T-helper 2 cell treated with Interferon-gamma antibody and Interleukin-4, amounts not matched to agents 5 μg/mL and 100 μg/mL, for 36 hours (primary cell): ENCODE results near the gene SLC37A1.
"Not testable (repeated sequence)": the region's sequence is repeated elsewhere in the genome, so short reads cannot be mapped to it uniquely, and the experiment has no call there.

Experiments used
- DNase-seq: peaks from one replicate; pipeline ENCODE4 v3.0.0; 2021; ENCODE audit warnings: low spot score
- H3K27ac Mint-ChIP-seq: one replicate; pipeline ENCODE4 v1.8.0; 2021; ENCODE audit warnings: mild to moderate bottlenecking, mixed read lengths
- H3K27me3 Mint-ChIP-seq: one replicate; pipeline ENCODE4 v1.8.0; 2021; ENCODE audit warnings: low read depth, mixed read lengths
- H3K36me3 Mint-ChIP-seq: one replicate; pipeline ENCODE4 v1.8.0; 2021; ENCODE audit warnings: low read depth, mixed read lengths
- H3K4me1 Mint-ChIP-seq: one replicate; pipeline ENCODE4 v1.8.0; 2021; ENCODE audit warnings: low read depth, mixed read lengths
- H3K4me3 Mint-ChIP-seq: one replicate; pipeline ENCODE4 v1.8.0; 2022; ENCODE audit warnings: mild to moderate bottlenecking, moderate library complexity, mixed read lengths
- H3K9me3 Mint-ChIP-seq: one replicate; pipeline ENCODE4 v1.8.0; 2021; ENCODE audit warnings: mixed read lengths

Gene SLC37A1

GRCh38 chr21:42513151-42513984 is at the start of gene SLC37A1:
Gene SLC37A1, plus strand, starts transcription at chr21:42513852. Its CDS starts 4,603 bp downstream, at chr21:42518455.
- Mint-ChIP-seq H3K9me3 (no peaks in the 10 kb centered on the region), H3K27ac (peak within 1 kb of the TSS; percentile 81), H3K36me3 (peaks cover 7% of the 10 kb centered on the region), H3K4me1 (peaks cover 11% of the 10 kb centered on the region), H3K4me3 (peak within 1 kb of the TSS; percentile 84), H3K27me3 (peaks cover 22% of the 10 kb centered on the region)
- peak; percentile 40 for DNase-seq

- H3K9me3 Mint-ChIP-seq, result no peaks in the 10 kb centered on the region
- DNase-seq, result peak; percentile 67
- H3K27ac Mint-ChIP-seq, result peak overlapping the region; percentile 90
- peak overlapping the region; percentile 58 for H3K4me3 Mint-ChIP-seq
- H3K36me3 Mint-ChIP-seq, result no peaks in the 10 kb centered on the region
- peaks cover 2% of the 10 kb centered on the region for H3K27me3 Mint-ChIP-seq
- H3K4me1 Mint-ChIP-seq, result peaks cover 55% of the 10 kb centered on the region
These were observed 49.7 kb upstream of the SLC37A1 start for GRCh38 chr21:42463861-42464515.

GRCh38 chr21:42465008-42465802 is 48.4 kb upstream of the SLC37A1 start:
- peak overlapping the region; percentile 46 for H3K4me3 Mint-ChIP-seq
- no peaks in the 10 kb centered on the region for H3K9me3 Mint-ChIP-seq
- no peaks in the 10 kb centered on the region for H3K36me3 Mint-ChIP-seq
- peaks cover 55% of the 10 kb centered on the region for H3K4me1 Mint-ChIP-seq
- DNase-seq, result no peak
- peak overlapping the region; percentile 37 for H3K27ac Mint-ChIP-seq
- H3K27me3 Mint-ChIP-seq, result peaks cover 4% of the 10 kb centered on the region

GRCh38 chr21:42465803-42466127 is 47.9 kb upstream of the SLC37A1 start:
- no peak overlapping the region for H3K27ac Mint-ChIP-seq
- no peak overlapping the region for H3K4me3 Mint-ChIP-seq
- H3K4me1 Mint-ChIP-seq, result peaks cover 53% of the 10 kb centered on the region
- H3K9me3 Mint-ChIP-seq, result no peaks in the 10 kb centered on the region
- H3K27me3 Mint-ChIP-seq, result peaks cover 5% of the 10 kb centered on the region
- DNase-seq, result no peak
- no peaks in the 10 kb centered on the region for H3K36me3 Mint-ChIP-seq

GRCh38 chr21:42466700-42467099 is 47.0 kb upstream of the SLC37A1 start:
- no peaks in the 10 kb centered on the region for H3K36me3 Mint-ChIP-seq
- no peaks in the 10 kb centered on the region for H3K9me3 Mint-ChIP-seq
- H3K4me3 Mint-ChIP-seq, result no peak overlapping the region
- DNase-seq, result no peak
- no peak overlapping the region for H3K27ac Mint-ChIP-seq
- H3K27me3 Mint-ChIP-seq, result peaks cover 5% of the 10 kb centered on the region
- H3K4me1 Mint-ChIP-seq, result peaks cover 44% of the 10 kb centered on the region

GRCh38 chr21:42467140-42467983 is 46.3 kb upstream of the SLC37A1 start:
- Mint-ChIP-seq H3K4me1 (peaks cover 40% of the 10 kb centered on the region), H3K4me3 (no peak overlapping the region), H3K36me3 (no peaks in the 10 kb centered on the region), H3K27me3 (peaks cover 5% of the 10 kb centered on the region), H3K9me3 (no peaks in the 10 kb centered on the region), H3K27ac (no peak overlapping the region)
- no peak for DNase-seq

- Mint-ChIP-seq H3K9me3 (no peaks in the 10 kb centered on the region), H3K4me3 (no peak overlapping the region), H3K27ac (no peak overlapping the region), H3K4me1 (peaks cover 31% of the 10 kb centered on the region), H3K36me3 (no peaks in the 10 kb centered on the region), H3K27me3 (peaks cover 5% of the 10 kb centered on the region)
- DNase-seq, result no peak
These were observed 45.0 kb upstream of the SLC37A1 start for GRCh38 chr21:42468491-42469131.

GRCh38 chr21:42469272-42469671 is 44.4 kb upstream of the SLC37A1 start:
- Mint-ChIP-seq H3K4me1 (peaks cover 24% of the 10 kb centered on the region), H3K9me3 (no peaks in the 10 kb centered on the region), H3K36me3 (no peaks in the 10 kb centered on the region), H3K27me3 (peaks cover 5% of the 10 kb centered on the region), H3K4me3 (no peak overlapping the region), H3K27ac (no peak overlapping the region)
- DNase-seq, result no peak

GRCh38 chr21:42469726-42470125 is 43.9 kb upstream of the SLC37A1 start:
- not testable (repeated sequence) for H3K4me3 Mint-ChIP-seq, H3K9me3 Mint-ChIP-seq, H3K27me3 Mint-ChIP-seq

GRCh38 chr21:42471206-42471605 is 42.4 kb upstream of the SLC37A1 start:
- peaks cover 5% of the 10 kb centered on the region for H3K27me3 Mint-ChIP-seq
- H3K27ac Mint-ChIP-seq, result no peak overlapping the region
- peaks cover 10% of the 10 kb centered on the region for H3K4me1 Mint-ChIP-seq
- no peak overlapping the region for H3K4me3 Mint-ChIP-seq
- no peaks in the 10 kb centered on the region for H3K36me3 Mint-ChIP-seq
- DNase-seq, result no peak
- H3K9me3 Mint-ChIP-seq, result no peaks in the 10 kb centered on the region

More at GRCh38 chr21:42469726-42470125, 43.9 kb upstream of the SLC37A1 start:
- H3K36me3 Mint-ChIP-seq, DNase-seq, H3K27ac Mint-ChIP-seq: not testable (repeated sequence)
- H3K4me1 Mint-ChIP-seq, result peaks cover 22% of the 10 kb centered on the region

- no peak overlapping the region for H3K27ac Mint-ChIP-seq
- no peaks in the 10 kb centered on the region for H3K9me3 Mint-ChIP-seq
- peaks cover 10% of the 10 kb centered on the region for H3K4me1 Mint-ChIP-seq
- H3K4me3 Mint-ChIP-seq, result no peak overlapping the region
- peaks cover 5% of the 10 kb centered on the region for H3K27me3 Mint-ChIP-seq
- no peaks in the 10 kb centered on the region for H3K36me3 Mint-ChIP-seq
- DNase-seq, result no peak
These were observed 41.8 kb upstream of the SLC37A1 start for GRCh38 chr21:42471716-42472330.

- Mint-ChIP-seq H3K27me3 (peaks cover 5% of the 10 kb centered on the region), H3K4me1 (peaks cover 4% of the 10 kb centered on the region), H3K27ac (no peak overlapping the region), H3K4me3 (no peak overlapping the region), H3K9me3 (no peaks in the 10 kb centered on the region), H3K36me3 (no peaks in the 10 kb centered on the region)
- DNase-seq, result no peak
These were observed 41.1 kb upstream of the SLC37A1 start for GRCh38 chr21:42472521-42472920.
